GM18505 (cell line): ENCODE data around the gene WNT6.

Experiments used
- ATAC-seq: cut with Tn5 transposase; IDR thresholded peaks from one replicate; pipeline ENCODE4 v1.9.1; 2021; ENCODE audit not compliant: unreplicated experiment
- POLR2A ChIP-seq: IDR thresholded peaks from 4 replicates; pipeline ENCODE4 v1.6.1; 2011; ENCODE audit warnings: borderline replicate concordance; ENCODE audit not compliant: insufficient read depth, insufficient read length; ENCODE audit errors: extremely low read depth

The WNT6 gene

DNA sequence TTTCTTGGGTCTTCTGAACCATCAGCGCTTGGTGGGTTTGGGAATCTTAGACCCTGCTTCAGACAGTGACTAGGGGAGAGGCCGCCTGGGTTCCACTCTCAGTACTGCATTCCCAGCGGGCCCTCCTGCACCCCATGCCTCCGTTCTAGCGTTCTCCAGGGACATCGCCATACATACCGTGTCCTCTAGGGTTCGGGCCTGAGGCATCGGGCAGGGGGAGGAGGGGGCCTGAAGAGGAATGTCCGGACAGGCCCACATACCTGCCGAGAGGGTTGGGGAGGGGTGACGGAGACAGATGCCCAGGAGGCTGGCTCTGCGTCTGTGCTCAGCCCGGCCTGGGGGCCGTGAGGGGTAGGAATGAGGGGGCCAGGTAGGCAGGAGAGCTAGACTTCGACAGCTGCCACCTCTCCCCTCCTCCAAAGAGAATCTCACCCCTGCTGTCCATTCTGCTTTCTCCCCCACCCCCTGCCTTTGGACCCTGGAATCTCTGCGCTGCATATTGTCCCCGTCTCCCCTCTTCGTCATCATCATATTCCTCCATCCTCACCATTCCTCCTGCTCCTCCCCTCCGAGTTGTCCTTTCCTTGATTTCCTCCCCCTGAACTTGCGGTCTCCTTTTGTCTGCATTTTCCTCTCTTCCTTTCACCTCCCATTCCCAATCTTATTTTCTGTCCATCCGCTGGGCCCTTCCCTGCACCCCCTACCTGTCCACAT, 13.2 kb downstream of the WNT6 start:
- TF ChIP-seq POLR2A = no peak
- no peak for ATAC-seq

DNA sequence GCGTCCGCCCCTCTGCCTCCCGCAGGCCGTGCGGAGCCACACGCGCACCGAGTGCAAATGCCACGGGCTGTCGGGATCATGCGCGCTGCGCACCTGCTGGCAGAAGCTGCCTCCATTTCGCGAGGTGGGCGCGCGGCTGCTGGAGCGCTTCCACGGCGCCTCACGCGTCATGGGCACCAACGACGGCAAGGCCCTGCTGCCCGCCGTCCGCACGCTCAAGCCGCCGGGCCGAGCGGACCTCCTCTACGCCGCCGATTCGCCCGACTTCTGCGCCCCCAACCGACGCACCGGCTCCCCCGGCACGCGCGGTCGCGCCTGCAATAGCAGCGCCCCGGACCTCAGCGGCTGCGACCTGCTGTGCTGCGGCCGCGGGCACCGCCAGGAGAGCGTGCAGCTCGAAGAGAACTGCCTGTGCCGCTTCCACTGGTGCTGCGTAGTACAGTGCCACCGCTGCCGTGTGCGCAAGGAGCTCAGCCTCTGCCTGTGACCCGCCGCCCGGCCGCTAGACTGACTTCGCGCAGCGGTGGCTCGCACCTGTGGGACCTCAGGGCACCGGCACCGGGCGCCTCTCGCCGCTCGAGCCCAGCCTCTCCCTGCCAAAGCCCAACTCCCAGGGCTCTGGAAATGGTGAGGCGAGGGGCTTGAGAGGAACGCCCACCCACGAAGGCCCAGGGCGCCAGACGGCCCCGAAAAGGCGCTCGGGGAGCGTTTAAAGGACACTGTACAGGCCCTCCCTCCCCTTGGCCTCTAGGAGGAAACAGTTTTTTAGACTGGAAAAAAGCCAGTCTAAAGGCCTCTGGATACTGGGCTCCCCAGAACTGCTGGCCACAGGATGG, 14.0 kb downstream of the WNT6 start:
- no peak for TF ChIP-seq POLR2A
- ATAC-seq = no peak

DNA sequence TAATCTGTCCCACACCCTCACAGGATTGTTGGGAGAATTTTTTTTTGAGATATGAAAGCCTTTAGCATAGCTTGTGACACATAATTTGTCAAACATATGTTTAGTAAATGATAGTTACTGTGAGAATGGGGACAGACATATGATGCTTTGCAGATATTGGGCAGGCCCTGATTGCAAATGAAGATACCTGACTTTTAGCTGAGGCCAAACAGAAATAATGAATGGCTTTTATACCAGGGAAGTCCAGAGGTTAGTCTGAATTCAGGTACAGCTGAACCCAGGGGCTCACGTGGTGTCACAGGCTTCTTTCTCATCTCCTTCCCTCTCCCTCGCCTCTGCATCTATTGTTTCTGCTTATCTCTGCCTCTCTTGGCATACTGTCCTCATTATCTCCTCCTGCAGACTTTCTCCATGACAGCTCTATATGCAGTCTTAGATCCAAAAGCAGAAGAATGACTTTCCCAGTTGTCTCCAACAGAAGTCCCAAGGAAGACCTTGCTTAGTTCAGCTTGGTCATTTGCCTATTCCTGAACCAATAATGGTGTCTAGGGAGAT, 16.2 kb downstream of the WNT6 start:
- no peak for TF ChIP-seq POLR2A
- no peak for ATAC-seq

DNA sequence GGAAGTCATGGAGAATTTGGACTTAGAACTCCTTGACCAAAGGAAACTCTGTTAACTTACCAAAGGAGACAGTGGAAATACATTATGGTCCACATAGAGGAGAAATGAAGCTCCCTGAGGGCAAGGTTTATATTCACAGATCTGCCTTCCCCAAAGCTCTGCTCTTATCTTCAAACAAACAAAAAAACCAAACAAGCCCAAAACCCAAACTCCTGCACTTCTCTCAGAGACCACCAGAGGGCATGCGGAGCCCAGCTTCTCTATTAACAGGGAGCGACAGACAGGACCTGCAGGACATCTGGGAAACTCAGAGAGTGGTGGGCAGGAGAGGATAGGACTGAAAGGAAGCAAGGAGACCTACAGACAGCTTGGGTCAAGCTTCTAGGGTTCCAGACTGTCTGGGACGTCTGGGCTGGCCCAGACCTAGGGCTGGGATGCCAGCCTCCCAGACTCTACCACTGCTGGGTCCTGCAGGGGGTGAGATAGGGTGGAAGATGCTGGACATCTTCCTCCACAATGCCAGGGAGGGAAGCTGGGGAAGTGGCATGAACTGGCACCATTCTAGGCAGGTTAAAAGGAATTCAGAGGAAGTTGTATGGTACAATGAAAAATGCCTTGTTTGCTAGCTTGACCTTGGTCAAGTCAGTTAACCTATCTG, 17.1 kb downstream of the WNT6 start:
- no peak for ATAC-seq
- TF ChIP-seq POLR2A = no peak

DNA sequence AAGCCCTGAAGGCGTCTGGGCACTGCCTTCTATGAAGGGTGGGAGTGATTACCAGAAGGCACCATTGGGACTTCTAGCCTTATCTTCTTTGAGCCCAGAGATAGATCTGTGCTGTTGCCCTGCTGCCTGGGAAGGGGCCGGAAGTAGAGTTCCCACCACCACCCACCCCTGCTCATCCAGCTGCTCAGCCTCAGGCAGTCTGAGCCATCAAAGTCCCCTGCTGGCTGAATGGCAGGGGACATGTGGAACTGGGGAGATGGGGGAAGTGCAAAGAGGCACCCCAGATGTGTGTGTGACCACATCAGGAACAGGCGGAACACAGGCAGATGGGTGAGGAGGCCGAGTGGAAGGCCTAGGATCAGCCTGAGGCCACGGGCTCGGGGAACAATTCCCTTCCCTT, 17.7 kb downstream of the WNT6 start:
- no peak for ATAC-seq
- no peak for TF ChIP-seq POLR2A

DNA sequence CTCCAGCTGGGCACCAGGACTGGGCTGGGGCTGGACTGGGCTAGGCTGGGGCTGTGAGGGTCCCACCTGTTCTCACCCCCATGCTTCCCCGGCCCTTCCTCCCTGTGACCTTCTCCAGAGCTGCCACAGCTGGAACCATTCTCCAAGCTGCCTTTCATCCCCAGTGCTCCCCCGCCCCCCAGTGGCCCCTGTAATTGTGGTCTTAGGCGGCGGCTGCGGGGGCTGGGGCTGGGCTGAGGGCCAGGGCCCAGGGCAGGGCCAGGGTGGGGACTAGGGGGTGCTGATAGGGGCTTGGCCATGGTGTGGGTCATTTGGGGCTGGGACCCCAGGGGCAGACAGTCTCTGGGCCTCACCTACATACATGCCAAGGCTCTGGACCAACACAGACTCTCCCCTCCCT, 18.3 kb downstream of the WNT6 start:
- no peak for TF ChIP-seq POLR2A
- no peak for ATAC-seq

DNA sequence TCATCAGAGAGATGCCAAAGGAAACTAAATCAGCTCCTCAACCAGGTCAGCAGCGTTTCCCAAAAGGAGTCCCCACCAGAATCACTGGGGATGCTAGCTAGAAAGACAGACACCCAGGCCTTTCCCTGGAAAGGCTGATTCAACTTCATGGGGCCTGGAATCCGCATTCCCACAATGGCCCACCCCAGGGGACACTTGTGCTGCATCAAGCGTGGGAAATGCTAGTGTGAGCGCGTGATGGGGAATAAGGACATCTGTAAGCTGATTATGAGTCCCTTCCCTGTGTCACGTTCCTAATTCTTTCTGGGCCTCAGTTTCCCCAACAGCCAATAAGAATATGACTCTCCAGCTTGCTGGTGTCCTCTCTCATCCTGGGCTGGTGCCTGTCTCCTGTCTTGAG, 18.9 kb downstream of the WNT6 start:
- no peak for ATAC-seq
- TF ChIP-seq POLR2A = no peak

DNA sequence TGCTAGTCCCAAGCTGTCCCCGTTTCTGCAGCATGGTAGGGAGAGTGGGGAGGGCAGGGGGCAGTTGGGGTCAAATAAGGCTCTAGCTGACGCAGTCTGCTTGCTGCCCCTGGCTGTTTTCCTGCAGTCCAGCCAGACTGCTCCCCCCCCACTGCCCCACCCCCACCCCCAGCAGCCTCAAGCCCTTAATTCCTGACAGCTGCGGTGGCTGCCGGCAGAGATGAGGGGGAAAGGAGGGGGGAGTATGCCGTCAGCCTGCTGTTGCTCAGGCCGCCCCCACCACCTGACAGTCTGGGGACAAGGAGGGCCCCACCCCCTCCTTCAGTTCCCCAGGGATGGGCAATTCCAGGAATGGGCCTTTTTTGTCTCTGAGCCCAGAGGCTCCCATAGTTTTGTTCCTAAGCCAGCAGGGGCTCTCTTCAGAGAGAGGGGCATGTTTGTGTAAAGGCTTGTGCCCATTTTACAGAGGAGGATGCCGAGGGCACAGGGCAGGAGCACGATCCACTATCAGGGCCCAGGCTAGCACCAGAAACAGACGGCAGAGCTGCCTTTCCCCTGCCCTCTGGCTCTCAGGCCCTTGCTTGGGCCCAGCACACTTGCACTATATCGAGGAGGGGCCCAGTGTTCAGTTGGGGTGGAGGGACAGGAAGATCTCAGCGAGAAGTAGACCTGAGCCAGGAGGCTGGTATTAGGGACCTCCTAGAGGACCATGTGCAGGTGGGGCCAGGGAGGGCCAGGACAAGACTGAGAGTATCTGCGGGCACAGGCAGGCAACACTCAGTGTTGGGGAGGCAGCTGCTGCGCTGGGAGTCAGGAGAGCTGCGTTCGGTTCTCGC, 19.5 kb downstream of the WNT6 start:
- TF ChIP-seq POLR2A = no peak
- no peak for ATAC-seq

DNA sequence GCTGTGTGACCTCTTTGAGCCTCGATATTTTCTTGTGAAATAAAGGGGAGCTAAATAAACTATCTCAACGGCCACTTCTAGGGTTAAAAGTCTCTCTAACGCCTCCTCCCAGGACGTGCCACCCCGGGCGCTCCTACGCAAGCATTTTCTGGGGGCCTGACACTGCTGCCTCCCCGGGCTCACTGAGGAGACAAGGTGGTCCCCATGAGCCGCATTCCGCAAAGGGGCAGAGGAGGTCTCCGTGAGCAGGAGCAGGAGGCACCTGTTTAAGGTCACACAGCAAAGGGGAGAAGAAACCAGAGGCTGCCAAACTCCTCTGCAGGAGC, 20.1 kb downstream of the WNT6 start:
- no peak for TF ChIP-seq POLR2A
- no peak for ATAC-seq

DNA sequence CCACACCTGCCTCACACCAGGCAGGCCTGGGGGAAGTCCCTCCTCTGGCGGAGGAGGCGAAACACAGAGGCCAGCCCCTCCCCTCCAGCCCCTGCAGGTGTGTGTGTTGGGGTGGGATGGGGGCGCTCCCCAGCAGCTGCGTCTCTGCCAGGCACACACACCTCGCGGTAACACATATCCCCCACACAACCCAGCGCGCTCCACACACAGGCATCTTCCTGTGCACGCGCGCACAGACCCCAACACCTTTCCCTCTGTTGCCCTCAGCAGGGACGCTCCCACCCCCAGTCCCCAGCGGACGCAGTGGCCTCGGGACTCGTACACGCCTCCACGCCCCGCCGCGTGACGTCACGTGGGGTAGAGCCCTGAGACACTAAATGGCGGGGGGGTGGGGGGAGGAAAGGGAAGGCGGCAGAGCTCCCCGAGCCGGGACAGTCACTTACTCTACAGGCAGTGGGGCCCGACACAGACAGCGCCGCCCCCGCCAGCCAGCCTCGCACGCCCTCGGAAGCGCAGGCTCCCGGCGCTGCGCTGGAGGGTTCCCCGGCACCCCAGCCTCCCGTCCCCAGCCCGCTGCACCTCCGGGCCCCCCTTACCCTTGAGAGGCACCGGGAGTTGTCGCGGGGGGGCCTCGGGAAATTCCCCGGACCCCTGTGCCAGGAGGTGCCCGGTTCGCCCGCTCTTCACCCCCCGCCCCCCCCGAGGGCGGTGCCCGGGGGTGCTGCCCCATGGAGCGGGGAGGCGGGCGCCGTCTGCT, 20.7 kb downstream of the WNT6 start, which contains the start of gene WNT10A:
TSS of gene WNT10A (plus strand) at position 751 of the 757 bp plus-strand sequence. CDS start 144 bp downstream, outside the sequence.
- ATAC-seq = peak; percentile 63

DNA sequence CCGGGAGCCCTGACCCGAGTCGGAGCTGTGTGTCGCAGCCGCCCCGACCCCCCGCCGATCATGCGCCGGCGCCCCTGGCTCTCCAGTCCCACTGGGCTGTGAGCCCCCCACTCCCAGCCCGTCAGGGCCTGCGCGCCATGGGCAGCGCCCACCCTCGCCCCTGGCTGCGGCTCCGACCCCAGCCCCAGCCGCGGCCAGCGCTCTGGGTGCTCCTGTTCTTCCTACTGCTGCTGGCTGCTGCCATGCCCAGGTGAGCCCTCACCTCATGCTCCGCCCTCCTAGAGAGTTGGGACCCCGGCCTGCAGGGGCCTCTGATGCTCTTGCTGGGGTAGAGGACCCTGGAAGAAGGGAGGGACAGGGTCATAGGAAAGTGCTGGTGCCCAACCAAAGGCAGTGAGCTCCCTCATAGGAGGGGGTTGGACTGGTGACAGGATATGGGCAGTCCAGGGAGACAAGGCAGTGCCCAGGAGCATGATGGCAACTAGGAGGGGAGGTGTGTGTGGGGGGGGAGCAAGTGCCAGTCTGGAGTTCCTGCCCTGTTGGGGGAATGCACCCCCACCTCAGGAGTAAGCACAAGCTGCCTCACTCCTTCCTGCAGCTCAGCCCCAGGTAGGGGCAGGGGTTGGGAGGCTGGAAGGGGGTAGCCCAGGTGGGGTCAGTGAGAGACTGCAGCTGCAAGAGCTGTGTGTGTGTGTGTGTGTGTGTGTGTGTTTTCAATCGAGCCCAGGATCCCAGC, 21.4 kb downstream of the WNT6 start:
- ATAC-seq = no peak
- TF ChIP-seq POLR2A = no peak

More for the DNA sequence above, 20.7 kb downstream of the WNT6 start, which contains the start of gene WNT10A:
- TF ChIP-seq POLR2A = peak; percentile 48
